BLaER1 (cell line): ENCODE data around the gene COL20A1.

Experiments used
- H3K27ac ChIP-seq: shearing (Covaris generic); formaldehyde crosslinking; 2 replicates; pipeline ENCODE4 v1.8.1; 2022
- H3K27me3 ChIP-seq: shearing (Covaris generic); formaldehyde crosslinking; 2 replicates; pipeline ENCODE4 v1.8.1; 2022
- H3K36me3 ChIP-seq: shearing (Covaris generic); formaldehyde crosslinking; 2 replicates; pipeline ENCODE4 v1.8.1; 2022
- H3K4me1 ChIP-seq: shearing (Covaris generic); formaldehyde crosslinking; 2 replicates; pipeline ENCODE4 v1.8.1; 2022
- H3K4me2 ChIP-seq: shearing (Covaris generic); formaldehyde crosslinking; 2 replicates; pipeline ENCODE4 v1.8.1; 2022
- H3K4me3 ChIP-seq: shearing (Covaris generic); formaldehyde crosslinking; 2 replicates; pipeline ENCODE4 v1.8.1; 2022
- H3K9ac ChIP-seq: shearing (Covaris generic); formaldehyde crosslinking; 2 replicates; pipeline ENCODE4 v1.8.1; 2022
- H3K9me3 ChIP-seq: shearing (Covaris generic); formaldehyde crosslinking; 2 replicates; pipeline ENCODE4 v1.8.1; 2022
- H4K20me1 ChIP-seq: shearing (Covaris generic); formaldehyde crosslinking; 2 replicates; pipeline ENCODE4 v1.8.1; 2022
- Cebpa-rat ChIP-seq: shearing (Covaris generic); IDR thresholded peaks from 2 replicates; pipeline ENCODE4 v1.8.1; 2022

Gene COL20A1

DNA sequence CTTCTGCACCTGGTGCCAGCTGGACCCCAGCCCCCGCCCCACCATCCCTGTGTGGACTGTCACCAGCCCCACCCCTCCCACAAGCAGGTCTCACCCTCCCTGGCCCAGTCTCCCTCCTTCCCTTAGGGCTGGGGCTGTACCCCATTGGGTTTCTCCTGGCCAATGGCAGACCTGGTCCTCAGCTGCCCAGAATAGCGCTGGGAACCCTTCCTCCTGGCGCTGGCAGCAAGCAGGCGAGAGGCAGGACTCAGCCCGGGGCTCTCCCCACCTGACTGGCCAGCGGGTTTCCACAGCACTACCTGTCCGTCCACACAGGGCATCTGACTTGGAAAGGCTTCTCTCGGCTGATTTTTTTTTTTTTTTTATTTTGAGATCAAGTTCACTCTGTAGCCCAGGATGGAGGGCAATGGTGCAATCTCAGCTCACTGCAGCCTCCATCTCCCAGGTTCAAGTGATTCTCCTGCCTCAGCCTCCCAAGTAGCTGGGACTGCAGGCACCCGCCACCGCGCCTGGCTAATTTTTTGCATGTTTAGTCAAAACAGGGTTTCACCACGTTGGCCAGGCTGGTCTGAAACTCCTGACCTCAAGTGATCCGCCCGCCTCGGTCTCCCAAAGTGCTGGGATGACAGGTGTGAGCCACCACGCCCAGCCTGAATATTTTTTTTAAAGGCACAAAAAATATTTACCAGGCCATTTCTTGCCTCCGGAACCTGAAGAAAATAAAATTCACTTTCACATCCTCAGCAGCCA lies 89.7 kb downstream of the COL20A1 start:
- TF ChIP-seq Cebpa-rat, result no peak
- H4K20me1 ChIP-seq, result peaks cover 6% of the 10 kb centered on the region; the same call in 1 of the 2 replicates
- no peak overlapping the region for H3K4me2 ChIP-seq
- peaks cover 48% of the 10 kb centered on the region for H3K9me3 ChIP-seq
- no peak overlapping the region for H3K27ac ChIP-seq
- no peak overlapping the region for H3K9ac ChIP-seq
- H3K4me1 ChIP-seq, result no peaks in the 10 kb centered on the region
- H3K36me3 ChIP-seq, result no peaks in the 10 kb centered on the region
- H3K27me3 ChIP-seq, result peaks cover 20% of the 10 kb centered on the region; the same call in 1 of the 2 replicates
- no peak overlapping the region for H3K4me3 ChIP-seq

DNA sequence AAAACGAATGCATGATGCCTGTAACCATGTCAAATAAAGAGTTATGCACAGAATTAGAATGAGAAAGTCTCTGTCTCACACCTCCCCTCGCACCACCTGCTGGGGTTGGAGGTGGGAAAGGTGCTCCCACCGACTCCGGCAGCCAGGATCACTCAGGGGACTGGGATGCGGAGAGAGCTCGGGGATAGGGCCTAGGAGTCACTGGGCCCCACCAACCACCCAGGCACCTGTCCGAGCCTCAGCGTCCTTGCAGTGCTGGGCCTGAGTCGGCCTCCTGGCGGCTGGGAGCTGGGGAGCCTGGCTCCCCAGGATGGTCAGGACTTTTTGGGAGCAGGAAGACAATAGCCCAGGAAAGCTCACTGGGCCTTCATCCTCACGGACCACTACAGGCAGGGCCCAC lies 90.6 kb downstream of the COL20A1 start:
- peaks cover 50% of the 10 kb centered on the region for H3K9me3 ChIP-seq
- TF ChIP-seq Cebpa-rat, result no peak

GRCh38 chr20:63384336-63384735 lies 91.3 kb downstream of the COL20A1 start:
- H3K27ac ChIP-seq, result no peak overlapping the region
- H3K36me3 ChIP-seq, result no peaks in the 10 kb centered on the region
- no peaks in the 10 kb centered on the region for H3K4me1 ChIP-seq
- TF ChIP-seq Cebpa-rat, result no peak
- H3K9ac ChIP-seq, result no peak overlapping the region
- no peak overlapping the region for H3K4me3 ChIP-seq
- H3K9me3 ChIP-seq, result peaks cover 50% of the 10 kb centered on the region
- no peak overlapping the region for H3K4me2 ChIP-seq
- H3K27me3 ChIP-seq, result peaks cover 8% of the 10 kb centered on the region; the same call in 1 of the 2 replicates
- no peaks in the 10 kb centered on the region for H4K20me1 ChIP-seq

More for the DNA sequence above, 90.6 kb downstream of the COL20A1 start:
- Histone ChIP-seq H3K4me1 (no peaks in the 10 kb centered on the region), H3K9ac (no peak overlapping the region), H3K27me3 (peaks cover 14% of the 10 kb centered on the region; the same call in 1 of the 2 replicates), H3K4me2 (no peak overlapping the region), H3K4me3 (no peak overlapping the region), H3K36me3 (no peaks in the 10 kb centered on the region), H4K20me1 (no peaks in the 10 kb centered on the region), H3K27ac (no peak overlapping the region)
